CD14-positive monocyte (primary cell): ENCODE data around the gene EFHC1. TPM values are rescaled to one million over a fixed set of nuclear protein-coding genes. Genes with fewer than 3 reads are reported as not detected.
A peak's percentile ranks its signal among the peaks of the same experiment; 100 is the strongest.

Experiments used
- DNase-seq, 3 donors: peaks; one replicate each; pipeline ENCODE4 v3.0.0-alpha.2; 2011 to 2022
- H2AFZ ChIP-seq: 2 replicates; pipeline ENCODE4 v1.6.0; 2012; ENCODE audit warnings: mild to moderate bottlenecking, low read depth, low read length, inconsistent platforms; ENCODE audit not compliant: insufficient read depth, poor library complexity, severe bottlenecking
- H3K27ac ChIP-seq, 2 donors: 1 replicate in 1 of 2; 2 replicates in 1 of 2; pipeline ENCODE4 v1.5.1; 2012 to 2013; ENCODE audit warnings: low read length in 2 of 2, control low read depth in 1 of 2, inconsistent platforms in 1 of 2, low read depth in 1 of 2, mild to moderate bottlenecking in 1 of 2
- H3K27me3 ChIP-seq, 2 donors: one replicate each; pipeline versions ENCODE4 v1.6.0 to v1.6.1; 2011 to 2013; ENCODE audit warnings: low read length in 2 of 2; ENCODE audit not compliant: control insufficient read depth in 2 of 2, insufficient read depth in 2 of 2
- H3K36me3 ChIP-seq, 2 donors: replicated peaks in 1 of 2; 1 replicate in 1 of 2; 2 replicates in 1 of 2; pipeline versions ENCODE4 v1.5.1 to v1.6.1; 2012 to 2013; ENCODE audit warnings: low read length in 2 of 2, control low read depth in 1 of 2, inconsistent platforms in 1 of 2, mild to moderate bottlenecking in 1 of 2; ENCODE audit not compliant: insufficient read depth in 2 of 2, control insufficient read depth in 1 of 2
- H3K4me1 ChIP-seq, 2 donors: 1 replicate in 1 of 2; 2 replicates in 1 of 2; pipeline versions ENCODE4 v1.5.1 to v1.6.1; 2012 to 2013; ENCODE audit warnings: low read length in 2 of 2, control low read depth in 1 of 2, inconsistent platforms in 1 of 2, mild to moderate bottlenecking in 1 of 2, moderate library complexity in 1 of 2; ENCODE audit not compliant: insufficient read depth in 2 of 2, control insufficient read depth in 1 of 2
- H3K4me2 ChIP-seq: replicated peaks from 2 replicates; pipeline ENCODE3; 2012; ENCODE audit warnings: low read length, moderate library complexity, mild to moderate bottlenecking; ENCODE audit not compliant: poor library complexity, severe bottlenecking; ENCODE audit errors: extremely low read depth
- H3K4me3 ChIP-seq, 3 experiments: fragments of 200-600 bp in 1 of 3; sonication (generic) in 1 of 3; replicated peaks in 1 of 3; 1 replicate in 2 of 3; 2 replicates in 1 of 3; pipeline ENCODE4 v1.5.1; 2011 to 2013; ENCODE audit warnings: low read length in 3 of 3, mild to moderate bottlenecking in 3 of 3, control low read depth in 2 of 3, low read depth in 2 of 3, inconsistent platforms in 1 of 3, moderate library complexity in 1 of 3
- H3K79me2 ChIP-seq: 2 replicates; pipeline ENCODE4 v1.6.0; 2012; ENCODE audit warnings: mild to moderate bottlenecking, control low read depth, inconsistent platforms, low read length, moderate library complexity; ENCODE audit not compliant: insufficient read depth
- H3K9ac ChIP-seq: 2 replicates; pipeline ENCODE4 v1.6.0; 2017; ENCODE audit warnings: low read length, mild to moderate bottlenecking; ENCODE audit not compliant: insufficient read depth, poor library complexity, severe bottlenecking
- H3K9me3 ChIP-seq, 2 donors: replicated peaks in 1 of 2; 1 replicate in 1 of 2; 2 replicates in 1 of 2; pipeline versions ENCODE4 v1.5.1 to v1.6.1; 2012 to 2013; ENCODE audit warnings: low read length in 2 of 2, control low read depth in 1 of 2; ENCODE audit not compliant: control insufficient read depth in 1 of 2, insufficient read depth in 1 of 2
- H4K20me1 ChIP-seq: 2 replicates; pipeline ENCODE4 v1.6.0; 2012; ENCODE audit warnings: mild to moderate bottlenecking, low read length, control low read depth, moderate library complexity; ENCODE audit not compliant: insufficient read depth
- H3K27ac Mint-ChIP-seq, 7 donors: one replicate each; pipeline ENCODE4 v1.8.0; 2020; ENCODE audit warnings: mild to moderate bottlenecking in 7 of 7, mixed read lengths in 7 of 7, moderate library complexity in 6 of 7, inconsistent platforms in 2 of 7
- H3K27me3 Mint-ChIP-seq, 3 donors: one replicate each; pipeline ENCODE4 v1.8.0; 2021 to 2022; ENCODE audit warnings: low read depth in 3 of 3, mild to moderate bottlenecking in 3 of 3, mixed read lengths in 3 of 3, moderate library complexity in 3 of 3, inconsistent platforms in 1 of 3
- H3K36me3 Mint-ChIP-seq, 2 donors: one replicate each; pipeline ENCODE4 v1.8.0; 2020; ENCODE audit warnings: mixed read lengths in 2 of 2, inconsistent platforms in 1 of 2, mild to moderate bottlenecking in 1 of 2
- H3K4me1 Mint-ChIP-seq: one replicate; pipeline ENCODE4 v1.8.0; 2020; ENCODE audit warnings: mild to moderate bottlenecking, mixed read lengths
- H3K4me3 Mint-ChIP-seq, 2 donors: one replicate each; pipeline ENCODE4 v1.8.0; 2020; ENCODE audit warnings: mild to moderate bottlenecking in 2 of 2, mixed read lengths in 2 of 2, moderate library complexity in 1 of 2
- H3K9me3 Mint-ChIP-seq, 7 donors: one replicate each; pipeline ENCODE4 v1.8.0; 2020 to 2022; ENCODE audit warnings: mixed read lengths in 7 of 7, mild to moderate bottlenecking in 6 of 7, moderate library complexity in 6 of 7, inconsistent platforms in 2 of 7
- WGBS: methylation state at CpG from one replicate; pipeline ENCODE4 v1.1.5; 2013; ENCODE audit warnings: missing lambda C conversion rate; ENCODE audit not compliant: insufficient coverage; 5-methylcytosine and 5-hydroxymethylcytosine counted together
- intact Hi-C, 2 donors: fragments of 100-400 bp; cut with micrococcal nuclease; formaldehyde crosslinking; loops; one replicate each; pipeline versions ENCODE4 v1.15.0 to v1.15.1; 2023
- polyA plus RNA-seq, 3 donors: library from polyadenylated mRNA; depleted of rRNA in 1 of 3; unstranded in 2 of 3; stranded (reverse) in 1 of 3; fragments of 300-500 nt in 2 of 3; fragments of >200 nt in 1 of 3; fragmentation: Illumina TruSeq in 2 of 3; gene quantifications; 1 replicate in 2 of 3; 2 replicates in 1 of 3; pipeline ENCODE4 v1.2.3, GENCODE V29; 2012 to 2021
- TF ChIP-seq, protein P1 (sequence below): fragments of 200-600 bp; IDR thresholded peaks from one replicate; pipeline ENCODE4 v1.8.0; 2022; ENCODE audit warnings: antibody characterized with exemption, mild to moderate bottlenecking

The EFHC1 gene
- polyA plus RNA-seq, 3 donors = 0.30 to 13.5 (median 2.3) TPM

DNA sequence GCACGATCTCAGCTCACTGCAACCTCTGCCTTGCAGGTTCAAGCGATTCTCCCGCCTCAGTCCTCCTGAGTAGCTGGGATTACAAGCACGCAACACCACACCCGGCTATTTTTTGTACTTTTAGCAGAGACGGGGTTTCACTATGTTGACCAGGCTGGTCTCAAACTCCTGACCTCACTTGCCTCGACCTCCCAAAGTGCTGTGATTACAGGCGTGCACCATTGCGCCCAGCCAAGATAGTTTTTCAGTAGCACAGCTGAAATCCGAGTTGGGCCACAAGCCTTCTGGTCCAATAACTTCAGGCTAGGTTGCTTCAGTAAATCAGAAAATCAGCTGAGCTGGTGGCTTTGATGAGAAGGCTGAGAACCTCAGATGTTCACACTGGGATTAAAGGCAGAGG, 91.0 kb downstream of the EFHC1 start:
- H3K27ac Mint-ChIP-seq = no peak overlapping the region
- TF ChIP-seq, protein P1, sequence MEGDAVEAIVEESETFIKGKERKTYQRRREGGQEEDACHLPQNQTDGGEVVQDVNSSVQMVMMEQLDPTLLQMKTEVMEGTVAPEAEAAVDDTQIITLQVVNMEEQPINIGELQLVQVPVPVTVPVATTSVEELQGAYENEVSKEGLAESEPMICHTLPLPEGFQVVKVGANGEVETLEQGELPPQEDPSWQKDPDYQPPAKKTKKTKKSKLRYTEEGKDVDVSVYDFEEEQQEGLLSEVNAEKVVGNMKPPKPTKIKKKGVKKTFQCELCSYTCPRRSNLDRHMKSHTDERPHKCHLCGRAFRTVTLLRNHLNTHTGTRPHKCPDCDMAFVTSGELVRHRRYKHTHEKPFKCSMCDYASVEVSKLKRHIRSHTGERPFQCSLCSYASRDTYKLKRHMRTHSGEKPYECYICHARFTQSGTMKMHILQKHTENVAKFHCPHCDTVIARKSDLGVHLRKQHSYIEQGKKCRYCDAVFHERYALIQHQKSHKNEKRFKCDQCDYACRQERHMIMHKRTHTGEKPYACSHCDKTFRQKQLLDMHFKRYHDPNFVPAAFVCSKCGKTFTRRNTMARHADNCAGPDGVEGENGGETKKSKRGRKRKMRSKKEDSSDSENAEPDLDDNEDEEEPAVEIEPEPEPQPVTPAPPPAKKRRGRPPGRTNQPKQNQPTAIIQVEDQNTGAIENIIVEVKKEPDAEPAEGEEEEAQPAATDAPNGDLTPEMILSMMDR = no peak
- peaks cover 0 to 2% (median 2%) of the 10 kb centered on the region in 3 donors for H3K27me3 Mint-ChIP-seq
- no peak overlapping the region for H3K4me3 Mint-ChIP-seq
- no peak overlapping the region for H3K27ac ChIP-seq
- 97% methylated on average over 10 of the region's 10 CpGs for WGBS
- peaks cover 19% of the 10 kb centered on the region for H3K4me1 Mint-ChIP-seq
- no peak overlapping the region for H3K9ac ChIP-seq
- H3K9me3 ChIP-seq = no peaks in the 10 kb centered on the region
- DNase-seq = no peak
- no peak overlapping the region for H3K4me3 ChIP-seq
- intact Hi-C loops = no loop called here
- H3K4me1 ChIP-seq = peaks cover 4 to 8% of the 10 kb centered on the region in 2 donors
- H3K36me3 ChIP-seq = peaks cover 90 to 100% of the 10 kb centered on the region in 2 donors
- H3K4me2 ChIP-seq = no peak overlapping the region
- no peak overlapping the region for H2AFZ ChIP-seq
- no peaks in the 10 kb centered on the region for H3K79me2 ChIP-seq
- H3K9me3 Mint-ChIP-seq = peaks cover 0 to 2% (median 0%) of the 10 kb centered on the region in 7 donors
- no peaks in the 10 kb centered on the region for H4K20me1 ChIP-seq
- peaks cover 89 to 93% of the 10 kb centered on the region in 2 donors for H3K36me3 Mint-ChIP-seq
- H3K27me3 ChIP-seq = no peaks in the 10 kb centered on the region

DNA sequence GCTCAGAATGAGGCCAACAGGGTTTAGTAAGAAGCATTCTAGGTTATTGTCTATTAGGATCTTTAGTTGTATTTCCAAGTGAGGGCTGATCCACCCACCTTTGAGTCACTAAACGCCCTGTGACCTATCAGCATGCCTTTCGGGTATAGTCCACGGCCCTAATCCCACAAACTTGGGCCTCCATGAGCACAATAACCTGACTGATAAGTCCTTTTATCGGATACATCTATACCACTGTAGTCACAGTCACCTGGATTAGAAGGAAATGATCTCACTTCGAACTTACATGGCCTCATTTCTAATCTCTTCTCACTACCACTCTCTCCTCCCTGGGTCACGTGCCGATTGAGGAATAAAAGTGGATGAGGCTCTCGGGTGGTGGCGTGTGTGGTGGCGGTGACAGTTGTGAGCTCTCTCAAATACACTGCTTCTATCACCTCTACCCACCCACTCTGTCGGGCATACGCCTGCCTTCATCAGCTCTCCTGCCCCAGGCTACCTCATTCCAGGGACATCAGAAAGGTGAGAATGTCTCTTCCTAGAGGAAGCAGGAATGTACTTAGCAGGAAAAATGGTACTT, 91.5 kb downstream of the EFHC1 start:
- Histone ChIP-seq H3K79me2 (no peaks in the 10 kb centered on the region), H2AFZ (no peak overlapping the region), H3K4me2 (no peak overlapping the region), H3K4me1 (peaks cover 4 to 8% of the 10 kb centered on the region in 2 donors), H3K27me3 (no peaks in the 10 kb centered on the region), H3K4me3 (no peak overlapping the region), H3K27ac (no peak overlapping the region), H3K9me3 (no peaks in the 10 kb centered on the region), H4K20me1 (no peaks in the 10 kb centered on the region), H3K9ac (no peak overlapping the region), H3K36me3 (peaks cover 92 to 100% of the 10 kb centered on the region in 2 donors)
- Mint-ChIP-seq H3K4me3 (no peak overlapping the region), H3K9me3 (peaks cover 0 to 2% (median 0%) of the 10 kb centered on the region in 7 donors), H3K27me3 (peaks cover 0 to 2% (median 2%) of the 10 kb centered on the region in 3 donors), H3K4me1 (peaks cover 18% of the 10 kb centered on the region), H3K27ac (peak overlapping the region in 3 of 7 donors; percentile 32 to 57 (median 49)), H3K36me3 (peaks cover 90 to 95% of the 10 kb centered on the region in 2 donors)
- DNase-seq = no peak
- TF ChIP-seq, protein P1 = no peak
- 100% methylated on average over 3 of the region's 12 CpGs for WGBS
- intact Hi-C loops = no loop called here
